GM13976 (cell line): ENCODE data around the gene MGAT4A.
A peak's percentile ranks its signal among the peaks of the same experiment; 100 is the strongest.

Experiments used
- DNase-seq: peaks from one replicate; pipeline ENCODE4 v3.0.0; 2012; ENCODE audit warnings: low spot score
- in situ Hi-C: fragments of 300-500 bp; cut with MboI; formaldehyde crosslinking; loops from one replicate; pipeline ENCODE4 v1.12.0; 2022; ENCODE audit warnings: low sequenced_read_pairs, mixed read lengths, inconsistent platforms; ENCODE audit not compliant: unreplicated experiment
- TF ChIP-seq, protein P1 (sequence below): IDR thresholded peaks from 2 replicates; pipeline ENCODE4 v1.5.1; 2012; ENCODE audit warnings: borderline replicate concordance, mild to moderate bottlenecking; ENCODE audit not compliant: insufficient read depth; ENCODE audit errors: extremely low read depth, missing control alignments, control extremely low read depth

MGAT4A gene

DNA sequence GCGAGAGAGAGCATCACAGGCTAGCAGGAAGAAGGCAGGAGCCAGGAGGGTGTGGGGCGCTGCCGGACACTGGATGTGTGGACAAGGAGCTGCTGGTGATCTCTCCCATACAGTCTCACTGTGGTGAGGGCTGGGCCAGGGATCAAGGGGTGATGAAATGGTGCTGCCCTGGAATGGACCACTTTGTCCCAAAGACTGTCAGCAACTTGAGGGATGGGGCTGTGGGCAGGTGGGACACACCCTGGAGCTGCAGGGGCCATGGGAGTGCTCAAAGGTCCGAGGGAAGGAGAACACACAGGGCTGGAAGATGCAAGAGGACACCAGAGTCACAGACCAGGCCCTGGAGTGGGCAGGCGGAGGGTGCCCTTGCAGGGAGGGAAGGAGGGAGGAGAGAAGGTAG lies 160.6 kb downstream of the MGAT4A start:
- no peak for DNase-seq
- TF ChIP-seq, protein P1, sequence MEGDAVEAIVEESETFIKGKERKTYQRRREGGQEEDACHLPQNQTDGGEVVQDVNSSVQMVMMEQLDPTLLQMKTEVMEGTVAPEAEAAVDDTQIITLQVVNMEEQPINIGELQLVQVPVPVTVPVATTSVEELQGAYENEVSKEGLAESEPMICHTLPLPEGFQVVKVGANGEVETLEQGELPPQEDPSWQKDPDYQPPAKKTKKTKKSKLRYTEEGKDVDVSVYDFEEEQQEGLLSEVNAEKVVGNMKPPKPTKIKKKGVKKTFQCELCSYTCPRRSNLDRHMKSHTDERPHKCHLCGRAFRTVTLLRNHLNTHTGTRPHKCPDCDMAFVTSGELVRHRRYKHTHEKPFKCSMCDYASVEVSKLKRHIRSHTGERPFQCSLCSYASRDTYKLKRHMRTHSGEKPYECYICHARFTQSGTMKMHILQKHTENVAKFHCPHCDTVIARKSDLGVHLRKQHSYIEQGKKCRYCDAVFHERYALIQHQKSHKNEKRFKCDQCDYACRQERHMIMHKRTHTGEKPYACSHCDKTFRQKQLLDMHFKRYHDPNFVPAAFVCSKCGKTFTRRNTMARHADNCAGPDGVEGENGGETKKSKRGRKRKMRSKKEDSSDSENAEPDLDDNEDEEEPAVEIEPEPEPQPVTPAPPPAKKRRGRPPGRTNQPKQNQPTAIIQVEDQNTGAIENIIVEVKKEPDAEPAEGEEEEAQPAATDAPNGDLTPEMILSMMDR, result no peak
- in situ Hi-C loops, result no loop called here

DNA sequence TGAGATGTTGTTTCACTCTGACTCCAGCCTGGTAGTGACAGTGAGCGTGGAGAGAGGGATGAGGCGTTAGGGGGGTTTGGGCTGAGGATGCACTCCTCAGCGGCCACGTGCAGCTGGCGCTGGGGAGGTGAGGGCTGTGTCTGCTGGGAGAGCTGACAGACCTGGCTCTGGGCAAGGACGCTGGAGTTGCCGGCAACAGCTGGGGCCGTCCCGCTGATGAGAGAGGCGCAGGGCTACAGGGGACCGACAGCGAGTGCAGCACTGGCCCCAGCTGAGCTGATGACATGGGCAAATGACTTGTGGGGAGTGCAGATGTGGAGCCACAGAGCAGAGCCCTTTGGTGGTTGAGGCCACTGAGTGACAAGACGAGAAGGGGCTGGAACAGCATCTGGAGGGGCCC lies 161.0 kb downstream of the MGAT4A start:
- in situ Hi-C loops, result no loop called here
- DNase-seq, result no peak
- TF ChIP-seq, protein P1, result no peak

DNA sequence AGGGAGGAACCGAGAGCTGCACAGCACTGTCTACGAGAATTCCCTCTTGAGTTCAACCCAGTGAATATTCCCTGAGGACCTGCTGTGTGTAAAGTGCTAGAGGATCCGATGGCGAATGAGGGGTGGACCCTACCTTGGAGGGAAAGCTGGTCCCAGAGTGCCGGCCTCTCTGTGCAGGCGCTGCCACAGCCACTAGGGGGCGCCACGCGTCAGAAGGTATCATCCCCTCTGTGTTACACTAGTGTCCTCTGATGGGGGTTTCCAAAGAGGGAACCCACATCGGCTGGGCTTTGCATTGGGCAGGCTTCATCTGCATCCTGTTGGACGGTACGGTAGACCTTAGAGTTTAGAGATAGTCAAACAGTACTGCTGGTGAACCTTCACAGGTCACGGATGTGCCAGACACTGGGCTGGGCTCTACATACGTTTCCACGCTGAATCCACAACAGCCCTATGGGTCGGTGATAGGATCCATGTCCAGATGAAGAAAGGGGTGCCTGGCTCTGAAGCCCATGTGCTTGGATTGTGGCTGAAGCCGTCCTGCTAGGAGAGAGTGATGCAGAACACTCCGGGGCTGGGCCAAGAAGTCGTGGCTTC lies 161.6 kb downstream of the MGAT4A start:
- DNase-seq, result peak; percentile 87
- in situ Hi-C loops, result no loop called here
- TF ChIP-seq, protein P1, result peak; percentile 59
